ENCODE results near the gene BCL10.

Gene BCL10

GRCh38 chr1:85297855-85298629 is 21.6 kb upstream of the BCL10 start:
- DNase-seq: no peak

DNA sequence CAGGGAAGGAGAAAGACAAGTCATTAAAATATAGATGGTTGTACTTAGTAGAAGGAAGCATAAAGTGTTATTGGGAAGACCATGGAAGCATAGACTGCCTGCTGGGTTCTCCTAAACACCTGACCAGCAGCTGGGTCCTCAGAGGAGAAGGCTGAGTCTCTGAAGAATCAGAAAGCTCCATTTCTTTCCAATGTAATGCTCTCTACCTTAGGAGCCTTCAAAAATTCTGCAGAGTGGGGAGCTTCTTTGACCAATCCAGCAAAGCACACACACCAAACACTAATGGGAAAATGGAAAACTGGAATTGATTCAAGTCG is 21.1 kb upstream of the BCL10 start:
- DNase-seq: no peak

- DNase-seq: no peak
Observed at GRCh38 chr1:85296980-85297379, 20.5 kb upstream of the BCL10 start.

- DNase-seq: no peak
Observed at GRCh38 chr1:85295654-85296053, 19.2 kb upstream of the BCL10 start.

GRCh38 chr1:85295006-85295431 is 18.6 kb upstream of the BCL10 start:
- no peak for DNase-seq

- DNase-seq: no peak
Observed at GRCh38 chr1:85290826-85291225, 14.4 kb upstream of the BCL10 start.

DNA sequence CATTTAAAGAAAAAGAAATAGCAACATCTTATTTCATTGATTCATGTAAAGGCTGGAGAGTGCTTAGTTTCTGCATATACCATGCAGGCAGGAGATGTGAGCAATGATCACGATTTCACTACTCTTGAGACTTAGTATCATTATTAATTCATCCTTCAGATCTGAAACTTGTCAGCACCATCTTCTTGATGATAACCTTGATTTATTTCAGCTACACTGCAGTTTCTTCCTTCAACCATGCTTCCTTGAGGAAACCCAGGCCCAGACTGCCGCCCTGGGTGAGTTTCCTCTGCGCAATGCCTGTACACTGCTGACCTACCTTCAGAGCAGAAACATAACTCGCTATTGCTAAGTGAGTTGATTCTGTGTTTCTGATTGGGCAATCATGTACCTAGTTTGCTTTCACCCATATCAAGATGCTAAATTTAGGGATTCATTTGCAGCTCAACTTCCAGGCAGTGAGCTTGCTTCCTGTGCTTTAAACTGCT is 13.5 kb upstream of the BCL10 start:
- DNase-seq: no peak

DNA sequence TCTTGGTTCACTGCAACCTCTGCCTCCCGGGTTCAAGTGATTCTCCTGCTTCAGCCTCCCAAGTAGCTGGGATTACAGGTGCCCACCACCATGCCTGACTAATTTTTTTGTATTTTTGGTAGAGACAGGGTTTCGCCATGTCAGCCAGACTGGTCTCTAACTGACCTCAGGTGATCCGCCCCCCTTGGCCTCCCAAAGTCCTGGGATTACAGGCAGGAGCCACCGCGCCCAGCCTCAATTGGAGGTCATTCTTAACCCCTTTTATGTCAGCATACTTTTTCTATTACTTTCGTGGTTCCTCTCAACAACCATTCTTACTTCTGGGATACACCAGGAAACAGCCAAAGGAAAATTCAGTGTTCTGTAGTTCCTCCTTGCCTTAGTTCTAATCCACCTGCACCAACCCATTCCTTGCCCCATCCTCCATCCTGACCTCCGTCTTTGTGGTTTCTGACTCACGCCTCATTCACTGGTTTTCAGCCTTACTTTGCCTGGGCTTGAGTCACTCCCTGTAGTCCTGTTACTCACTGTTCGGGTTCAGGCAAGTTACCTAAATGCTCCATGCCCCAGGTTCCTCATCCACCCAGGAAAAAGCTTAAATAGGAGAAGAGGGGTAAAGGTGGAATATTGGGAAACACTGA is 12.9 kb upstream of the BCL10 start:
- no peak for DNase-seq

- DNase-seq: no peak
Observed at GRCh38 chr1:85284202-85284601, 7.8 kb upstream of the BCL10 start.

DNA sequence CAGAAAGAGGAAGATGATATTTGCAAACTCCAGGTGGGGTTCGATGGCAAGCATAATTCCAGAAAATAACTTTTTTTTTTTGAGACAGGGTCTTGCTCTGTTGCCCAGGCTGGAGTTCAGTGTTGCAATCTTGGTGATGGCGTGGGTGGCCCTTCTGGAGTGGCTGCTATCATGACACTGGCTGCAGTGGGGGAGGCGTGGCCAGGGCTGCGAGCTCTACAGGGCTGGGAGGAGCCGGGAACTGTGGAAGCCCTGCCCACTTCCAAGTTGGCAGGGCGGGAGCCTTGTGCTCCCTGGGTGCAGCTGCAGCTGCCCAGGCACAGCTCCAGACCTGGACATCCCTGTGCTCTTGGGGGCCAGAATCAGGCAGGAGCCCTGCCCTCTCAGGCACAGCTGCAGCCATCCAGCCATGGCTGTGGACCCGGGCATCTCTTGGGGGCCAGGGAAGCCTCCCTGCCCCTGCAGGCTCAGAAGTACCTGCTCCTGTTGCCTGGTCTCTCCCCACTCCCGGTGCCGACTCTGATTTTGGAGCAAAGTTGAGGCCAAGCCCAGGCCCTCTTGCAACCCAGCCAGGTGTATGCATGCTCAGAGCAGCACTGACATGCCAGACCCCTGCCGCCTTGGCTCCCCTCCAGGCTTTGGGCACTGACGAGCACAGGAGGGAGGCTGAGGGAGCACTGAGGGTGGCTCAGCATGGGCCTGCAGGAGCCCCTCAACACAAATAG is 7.2 kb upstream of the BCL10 start:
- DNase-seq: no peak

DNA sequence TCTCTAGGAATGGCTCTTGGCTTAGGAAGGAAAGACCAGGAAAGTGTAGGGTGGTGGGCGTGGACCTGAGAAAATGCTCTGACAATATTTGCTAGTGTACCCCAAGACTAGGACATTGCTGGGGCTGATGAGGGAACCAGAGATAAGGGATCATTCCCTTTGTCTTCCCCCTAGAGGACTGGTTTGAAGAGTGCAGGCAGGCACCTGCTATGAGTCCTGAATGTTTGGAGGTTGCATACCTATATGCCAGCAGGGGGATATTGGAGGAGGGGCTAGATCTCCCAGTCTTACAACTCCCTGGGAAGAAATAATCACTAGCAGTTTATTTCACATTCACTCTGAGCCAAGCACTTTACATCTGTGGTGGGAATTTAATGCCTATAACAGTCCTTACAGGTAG is 6.0 kb upstream of the BCL10 start:
- no peak for DNase-seq

DNA sequence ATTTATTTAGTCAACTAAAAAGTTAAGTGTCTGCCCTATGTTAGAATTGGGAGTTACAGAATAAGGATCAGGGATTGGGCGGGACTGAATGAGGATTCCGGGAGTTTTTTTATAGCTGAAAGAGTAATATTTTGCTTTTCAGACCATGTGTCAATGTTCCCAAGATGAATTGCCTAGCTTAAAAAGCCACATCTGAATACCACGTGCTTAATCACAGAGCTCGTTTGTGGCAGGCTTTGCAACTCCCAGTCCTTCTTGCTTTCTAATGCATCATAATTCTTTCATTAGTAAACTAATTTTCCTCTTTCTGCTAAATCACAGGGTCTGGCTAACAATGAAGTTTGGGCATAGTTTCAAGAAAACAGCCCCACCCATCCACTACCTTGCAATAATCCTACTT is 4.2 kb upstream of the BCL10 start:
- no peak for DNase-seq

DNA sequence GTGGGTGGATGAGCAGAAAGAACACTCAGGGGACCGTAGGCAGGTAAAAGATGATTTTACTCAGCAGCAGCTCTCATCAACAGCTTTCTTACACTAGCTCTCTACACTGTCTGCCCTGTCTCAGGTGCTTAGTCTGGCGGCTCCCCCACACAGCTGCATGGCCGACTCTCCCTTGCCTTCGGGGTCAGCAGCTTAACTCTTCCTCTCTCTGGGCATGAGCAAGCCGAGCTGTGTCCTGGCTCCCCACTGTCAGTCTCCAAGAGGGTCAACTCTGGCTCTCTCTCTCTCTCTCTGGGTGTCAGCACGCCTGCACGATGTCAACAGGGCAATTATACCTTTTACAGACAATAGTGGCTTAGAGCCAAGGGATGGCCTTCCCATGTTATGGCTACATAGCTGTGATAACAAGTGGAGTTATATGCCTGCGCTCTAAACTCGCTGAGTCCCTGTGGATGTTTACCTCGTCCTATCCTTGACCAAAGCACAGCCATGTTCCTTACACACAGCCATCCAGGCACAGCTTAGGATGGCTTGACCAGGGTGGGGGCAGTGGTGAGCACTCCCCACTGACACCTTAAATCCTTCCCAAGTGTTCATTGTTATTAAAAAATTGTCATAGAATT is 3.1 kb upstream of the BCL10 start:
- DNase-seq: no peak

- no peak for DNase-seq
Observed at GRCh38 chr1:85278853-85279314, 2.5 kb upstream of the BCL10 start.

DNA sequence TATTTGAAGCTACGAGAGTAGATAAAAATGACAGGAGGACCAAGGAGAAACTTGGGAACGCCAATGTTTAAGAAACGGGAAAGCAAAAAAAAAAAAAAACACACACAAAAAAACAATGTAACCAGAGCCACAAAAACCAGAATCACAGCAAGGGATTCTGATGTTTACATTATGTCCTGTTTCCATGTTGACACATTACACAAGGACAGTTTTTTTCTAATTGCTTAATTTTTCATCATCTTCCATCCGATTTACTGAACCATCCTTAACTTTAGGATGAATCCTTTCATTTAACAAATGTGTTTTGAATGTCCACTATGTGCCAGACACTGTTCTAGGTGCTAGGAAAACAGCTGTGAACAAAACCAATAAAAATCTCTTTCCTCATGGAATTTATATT is 1.4 kb upstream of the BCL10 start:
- DNase-seq: no peak

GRCh38 chr1:85276978-85277639 is 677 bp upstream of the BCL10 start:
- DNase-seq: no peak

DNA sequence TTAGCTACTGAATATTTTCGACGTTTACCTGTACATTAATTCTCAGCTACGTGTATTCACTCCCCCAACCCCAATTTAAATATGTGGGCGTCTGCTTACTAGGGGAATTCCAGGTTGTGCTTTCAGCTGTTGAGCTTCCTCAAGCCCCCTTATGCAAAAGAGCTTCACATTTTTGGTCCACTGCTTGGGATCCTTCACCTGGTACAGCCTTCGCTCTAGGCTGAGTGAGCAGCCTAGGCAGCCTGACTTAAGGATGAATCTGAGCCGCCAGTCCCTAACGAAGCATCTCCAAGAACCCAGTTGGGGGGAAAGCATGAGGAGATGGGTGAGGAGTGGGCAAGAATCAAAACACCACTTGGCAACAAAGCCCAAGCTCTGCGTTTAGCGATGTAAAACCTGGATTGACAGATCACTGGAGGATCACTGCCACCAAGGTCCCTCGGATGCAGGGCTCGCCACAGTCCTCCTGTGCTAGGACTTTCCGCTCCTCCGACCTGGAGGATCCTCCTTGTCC is 674 bp downstream of the BCL10 start:
- no peak for DNase-seq

GRCh38 chr1:85274969-85275453 is 1.4 kb downstream of the BCL10 start:
- no peak for DNase-seq

DNA sequence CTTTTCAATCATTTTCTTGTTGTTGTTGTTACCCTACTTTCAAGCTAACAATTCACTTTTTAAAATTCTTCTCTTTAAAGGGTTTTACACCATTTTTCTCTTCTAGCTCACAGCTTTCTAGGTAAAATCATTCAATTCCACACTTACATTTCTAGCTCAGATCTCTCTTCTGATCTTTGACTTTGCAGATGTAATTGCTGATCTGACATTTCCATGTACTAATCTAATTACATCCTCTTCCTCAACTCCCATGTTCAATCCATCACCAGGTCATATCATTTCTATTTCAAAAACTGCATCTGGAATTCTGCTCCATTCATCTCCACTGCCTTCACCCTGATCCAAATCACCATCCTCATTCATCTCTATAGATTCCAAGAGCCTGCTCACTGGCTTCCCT is 3.0 kb downstream of the BCL10 start:
- DNase-seq: no peak

- no peak for DNase-seq
Observed at GRCh38 chr1:85268801-85269585, 7.4 kb downstream of the BCL10 start.

DNA sequence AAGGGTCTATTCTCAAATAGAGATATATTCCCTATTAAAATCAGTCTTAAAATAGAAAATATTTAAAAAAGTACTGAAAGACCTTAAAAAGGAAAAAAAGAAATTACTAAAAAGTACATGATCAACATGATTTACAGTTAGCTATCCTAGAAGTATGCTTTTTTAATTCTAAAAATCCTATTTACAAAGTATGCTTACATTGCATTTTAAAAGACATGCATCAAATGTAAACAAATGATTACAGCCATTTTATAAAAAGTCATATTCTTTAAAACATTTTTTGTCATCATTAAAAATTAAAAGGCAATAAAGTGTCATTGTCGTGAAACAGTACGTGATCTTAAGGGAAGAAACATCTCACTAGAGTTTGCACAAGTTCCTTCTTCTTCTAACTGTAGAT is 9.1 kb downstream of the BCL10 start:
- DNase-seq: no peak

DNA sequence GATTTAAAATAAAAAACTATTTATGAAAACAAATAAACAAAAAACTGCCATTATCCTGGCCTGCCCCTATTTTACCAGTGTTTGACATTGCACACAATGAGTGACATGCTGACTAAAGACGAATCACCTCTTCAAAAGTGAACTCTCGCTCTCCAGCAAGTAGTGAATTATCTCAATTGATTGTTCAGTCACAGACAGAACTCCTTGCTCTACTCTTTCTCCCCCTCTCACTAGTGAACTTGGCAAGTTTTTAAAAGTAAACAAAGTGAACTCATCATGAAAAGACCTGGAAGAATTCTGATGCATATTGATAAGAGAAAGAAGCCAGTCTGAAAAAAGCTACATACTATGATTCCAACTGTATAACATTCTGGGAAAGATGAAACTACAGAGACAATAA is 12.3 kb downstream of the BCL10 start:
- DNase-seq: no peak

Measured in cortex of kidney (tissue), 1 donor.